Measurements from ENCODE around the gene TTC33. TPM values are rescaled to one million over a fixed set of nuclear protein-coding genes. Genes with fewer than 3 reads are reported as not detected.

The TTC33 gene
- total and polyA plus RNA-seq, 10 donors = 4.3 to 17.9 (median 13.7) TPM

GRCh38 chr5:40584054-40584453 is 171.7 kb downstream of the TTC33 start:
- Histone ChIP-seq H3K4me3 (no peak overlapping the region), H3K9me3 (no peaks in the 10 kb centered on the region), H3K36me3 (no peaks in the 10 kb centered on the region), H3K4me1 (peaks cover 0 to 8% (median 4%) of the 10 kb centered on the region in 6 donors), H3K27me3 (replicated peaks in 1 of 7) (no peaks in the 10 kb centered on the region), H3K27ac (no peak overlapping the region)
- intact Hi-C loops (cut with DNase I; ENCODE audit: low total_unique reads) = no loop called here
- WGBS, 5 donors = 77 to 82% (median 79%) methylated on average over 2 of the region's 2 CpGs
- TF ChIP-seq POLR2AphosphoS5 (IDR thresholded peaks at IDR 0.05) (no peak), CTCF (IDR thresholded peaks at IDR 0.05 in 8 of 11, conservative IDR thresholded peaks at IDR 0.05 in 3 of 11) (no peak), POLR2A (IDR thresholded peaks at IDR 0.05) (no peak)
- no peak for DNase-seq

- intact Hi-C loops (cut with DNase I; ENCODE audit: low total_unique reads) = no loop called here
- H3K4me1 ChIP-seq = peaks cover 0 to 17% (median 11%) of the 10 kb centered on the region in 6 donors
- DNase-seq = no peak
- TF ChIP-seq POLR2AphosphoS5 (IDR thresholded peaks at IDR 0.05) (no peak), CTCF (IDR thresholded peaks at IDR 0.05 in 8 of 11, conservative IDR thresholded peaks at IDR 0.05 in 3 of 11) (no peak), POLR2A (IDR thresholded peaks at IDR 0.05) (no peak)
- H3K27me3 ChIP-seq (replicated peaks in 1 of 7) = no peaks in the 10 kb centered on the region
- no peaks in the 10 kb centered on the region for H3K9me3 ChIP-seq
- peak overlapping the region in 4 of 8 donors; percentile 10 to 35 (median 16) for H3K27ac ChIP-seq
- no peaks in the 10 kb centered on the region for H3K36me3 ChIP-seq
- H3K4me3 ChIP-seq = peak overlapping the region in 1 of 8 donors; percentile 31
- WGBS, 5 donors = 45 to 54% (median 50%) methylated on average over 9 of the region's 9 CpGs
Observed at GRCh38 chr5:40578501-40579451, 177.0 kb downstream of the TTC33 start.

- intact Hi-C loops (cut with DNase I; ENCODE audit: low total_unique reads) = no loop called here
- H3K27me3 ChIP-seq (replicated peaks in 1 of 7) = no peaks in the 10 kb centered on the region
- no peaks in the 10 kb centered on the region for H3K9me3 ChIP-seq
- H3K36me3 ChIP-seq = no peaks in the 10 kb centered on the region
- TF ChIP-seq POLR2AphosphoS5 (IDR thresholded peaks at IDR 0.05) = no peak
- no peak for TF ChIP-seq POLR2A (IDR thresholded peaks at IDR 0.05)
- TF ChIP-seq CTCF (IDR thresholded peaks at IDR 0.05 in 8 of 11, conservative IDR thresholded peaks at IDR 0.05 in 3 of 11) = no peak
- DNase-seq = no peak
- peaks cover 0 to 17% (median 11%) of the 10 kb centered on the region in 6 donors for H3K4me1 ChIP-seq
- 89 to 95% (median 91%) methylated on average over 3 of the region's 3 CpGs for WGBS, 5 donors
- no peak overlapping the region for H3K4me3 ChIP-seq
- no peak overlapping the region for H3K27ac ChIP-seq
Observed at GRCh38 chr5:40577718-40578117, 178.0 kb downstream of the TTC33 start.

GRCh38 chr5:40575921-40576320 is 179.8 kb downstream of the TTC33 start:
- no peaks in the 10 kb centered on the region for H3K27me3 ChIP-seq (replicated peaks in 1 of 7)
- peaks cover 0 to 28% (median 13%) of the 10 kb centered on the region in 6 donors for H3K4me1 ChIP-seq
- no peak for TF ChIP-seq CTCF (IDR thresholded peaks at IDR 0.05 in 8 of 11, conservative IDR thresholded peaks at IDR 0.05 in 3 of 11)
- TF ChIP-seq POLR2AphosphoS5 (IDR thresholded peaks at IDR 0.05) = no peak
- TF ChIP-seq POLR2A (IDR thresholded peaks at IDR 0.05) = no peak
- H3K27ac ChIP-seq = no peak overlapping the region
- WGBS, 5 donors = 71 to 96% (median 90%) methylated on average over 3 of the region's 3 CpGs
- DNase-seq = no peak
- intact Hi-C loops (cut with DNase I; ENCODE audit: low total_unique reads) = no loop called here
- H3K36me3 ChIP-seq = no peaks in the 10 kb centered on the region
- no peaks in the 10 kb centered on the region for H3K9me3 ChIP-seq
- H3K4me3 ChIP-seq = no peak overlapping the region

Data from spleen (tissue), 11 donors.